BE2C (cell line): Measurements from ENCODE around the gene TMEM120A. TPM values are rescaled to one million over a fixed set of nuclear protein-coding genes. Genes with fewer than 3 reads are reported as not detected.
"Not testable (repeated sequence)": the region's sequence is repeated elsewhere in the genome, so short reads cannot be mapped to it uniquely, and the experiment has no call there.

Experiments used
- DNase-seq: peaks from one replicate; pipeline ENCODE4 v3.0.0-alpha.2; 2020
- H3K27me3 ChIP-seq: fragments of 250-450 bp; sonication (Bioruptor Pico); 2 replicates; pipeline ENCODE4 v1.5.1; 2020; ENCODE audit warnings: mild to moderate bottlenecking
- H3K36me3 ChIP-seq: fragments of 250-450 bp; sonication (Bioruptor Pico); 2 replicates; pipeline ENCODE4 v1.5.1; 2020; ENCODE audit warnings: mild to moderate bottlenecking
- H3K4me1 ChIP-seq: fragments of 250-450 bp; sonication (Bioruptor Pico); 2 replicates; pipeline ENCODE4 v1.5.1; 2020
- H3K4me3 ChIP-seq: 2 replicates; pipeline ENCODE4 v1.5.1; 2011; ENCODE audit warnings: low read depth, low read length
- H3K9me3 ChIP-seq: fragments of 250-450 bp; sonication (Bioruptor Pico); 2 replicates; pipeline ENCODE4 v1.5.1; 2020
- CTCF ChIP-seq: IDR thresholded peaks from 2 replicates; pipeline ENCODE4 v1.5.1; 2012; ENCODE audit warnings: mild to moderate bottlenecking, low read depth, low read length
- polyA plus RNA-seq: library from polyadenylated mRNA; unstranded; fragments of >200 nt; gene quantifications from one replicate; pipeline ENCODE4 v1.2.1, GENCODE V29; 2012; ENCODE audit warnings: low read depth, missing spikeins; ENCODE audit not compliant: insufficient read length, insufficient read depth

The TMEM120A gene
- polyA plus RNA-seq: 24.0 TPM

- Histone ChIP-seq H3K27me3 (no peaks in the 10 kb centered on the region), H3K9me3 (no peaks in the 10 kb centered on the region), H3K4me1 (no peaks in the 10 kb centered on the region), H3K36me3 (no peaks in the 10 kb centered on the region), H3K4me3 (peak within 1 kb of the TSS; percentile 81)
- 0 out of 2 replicates have a peak, but pooled peaks have one; percentile 15 for TF ChIP-seq CTCF
- DNase-seq: peak; percentile 99
Observed at GRCh38 chr7:75994388-75995051, at the start of gene TMEM120A. TMEM120A (minus strand) TSS chr7:75994595; CDS start chr7:75994570, 25 bp downstream.

- Histone ChIP-seq H3K4me1 (no peaks in the 10 kb centered on the region), H3K4me3 (no peak overlapping the region), H3K9me3 (no peaks in the 10 kb centered on the region), H3K27me3 (no peaks in the 10 kb centered on the region), H3K36me3 (no peaks in the 10 kb centered on the region; the same call in none of the 2 replicates)
- DNase-seq: no peak
- no peak for TF ChIP-seq CTCF
Observed at GRCh38 chr7:76040126-76040525, 45.7 kb upstream of the TMEM120A start.

GRCh38 chr7:76037310-76037709 is 42.9 kb upstream of the TMEM120A start:
- no peak for DNase-seq
- Histone ChIP-seq H3K27me3 (no peaks in the 10 kb centered on the region), H3K4me3 (no peak overlapping the region), H3K36me3 (no peaks in the 10 kb centered on the region; the same call in none of the 2 replicates), H3K4me1 (no peaks in the 10 kb centered on the region), H3K9me3 (no peaks in the 10 kb centered on the region)
- TF ChIP-seq CTCF: no peak

GRCh38 chr7:76031964-76032363 is 37.6 kb upstream of the TMEM120A start:
- no peaks in the 10 kb centered on the region for H3K4me1 ChIP-seq

GRCh38 chr7:76029682-76030081 is 35.3 kb upstream of the TMEM120A start:
- H3K9me3 ChIP-seq, H3K36me3 ChIP-seq, H3K4me3 ChIP-seq, H3K27me3 ChIP-seq, DNase-seq, H3K4me1 ChIP-seq: not testable (repeated sequence)

More at GRCh38 chr7:76031964-76032363, 37.6 kb upstream of the TMEM120A start:
- DNase-seq: no peak
- Histone ChIP-seq H3K4me3 (no peak overlapping the region), H3K27me3 (no peaks in the 10 kb centered on the region), H3K36me3 (no peaks in the 10 kb centered on the region), H3K9me3 (no peaks in the 10 kb centered on the region)
- no peak for TF ChIP-seq CTCF

GRCh38 chr7:76023002-76023401 is 28.6 kb upstream of the TMEM120A start:
- TF ChIP-seq CTCF: no peak
- H3K27me3 ChIP-seq: no peaks in the 10 kb centered on the region
- no peaks in the 10 kb centered on the region for H3K9me3 ChIP-seq
- H3K4me1 ChIP-seq: no peaks in the 10 kb centered on the region
- no peak for DNase-seq
- H3K4me3 ChIP-seq: no peak overlapping the region
- H3K36me3 ChIP-seq: peaks cover 3% of the 10 kb centered on the region; the same call in 1 of the 2 replicates
